Activated naive CD4-positive, alpha-beta T cell treated with anti-CD3 and anti-CD28 coated beads for 36 hours (primary cell): ENCODE results near the gene EIF4EBP3. TPM values are rescaled to one million over a fixed set of nuclear protein-coding genes. Genes with fewer than 3 reads are reported as not detected.
A peak's percentile ranks its signal among the peaks of the same experiment; 100 is the strongest.

Experiments
- CTCF ChIA-PET: fragments of 350-600 bp; sonication (Branson Sonifier 250); formaldehyde crosslinking; loops from one replicate; lab custom pipeline; 2021; ENCODE audit warnings: antibody characterized with exemption; lab: Charles Lee
- DNase-seq: peaks from one replicate; pipeline ENCODE4 v3.0.0-alpha.2; 2020
- H3K27ac Mint-ChIP-seq: one replicate; pipeline ENCODE4 v1.8.0; 2021; ENCODE audit warnings: mild to moderate bottlenecking, mixed read lengths
- H3K27me3 Mint-ChIP-seq: one replicate; pipeline ENCODE4 v1.8.0; 2021; ENCODE audit warnings: low read depth, mixed read lengths
- H3K36me3 Mint-ChIP-seq: one replicate; pipeline ENCODE4 v1.8.0; 2021; ENCODE audit warnings: low read depth, mixed read lengths
- H3K4me1 Mint-ChIP-seq: one replicate; pipeline ENCODE4 v1.8.0; 2021; ENCODE audit warnings: low read depth, mixed read lengths
- H3K4me3 Mint-ChIP-seq: one replicate; pipeline ENCODE4 v1.8.0; 2021; ENCODE audit warnings: mild to moderate bottlenecking, moderate library complexity, mixed read lengths
- H3K9me3 Mint-ChIP-seq: one replicate; pipeline ENCODE4 v1.8.0; 2021; ENCODE audit warnings: mixed read lengths
- intact Hi-C: fragments of 100-400 bp; cut with micrococcal nuclease; formaldehyde crosslinking; loops from one replicate; pipeline ENCODE4 v1.15.1; 2023
- total RNA-seq, 2 experiments: library from RNA; stranded (reverse); gene quantifications; one replicate each; pipeline ENCODE4 v1.2.3, GENCODE V29; 2021

The EIF4EBP3 gene
- 10 to 100 TPM; 27.2 to 28.5 TPM for total RNA-seq

- CTCF ChIA-PET, result interaction anchor here (0.6 to 3.2 kb wide), 16 partner anchors 9 to 193 kb away, joined by 3 to 18 read pairs (median 3); partner anchors contain the start of genes ANKHD1 and SRA1
- H3K4me1 Mint-ChIP-seq, result peaks cover 42% of the 10 kb centered on the region
- peak within 1 kb of the TSS; percentile 87 for H3K4me3 Mint-ChIP-seq
- H3K27me3 Mint-ChIP-seq, result no peaks in the 10 kb centered on the region
- peak within 1 kb of the TSS; percentile 94 for H3K27ac Mint-ChIP-seq
- DNase-seq, result peak; percentile 93
- no peaks in the 10 kb centered on the region for H3K9me3 Mint-ChIP-seq
- intact Hi-C loops, result loop anchor here (1.0 kb wide), 5 partner anchors 10 to 146 kb away; partner anchors contain the start of genes ANKHD1, APBB3, SLC35A4 and SRA1
- peaks cover 35% of the 10 kb centered on the region for H3K36me3 Mint-ChIP-seq
These were observed at the start of gene EIF4EBP3 for GRCh38 chr5:140547508-140548299. TSS of gene EIF4EBP3 (plus strand) at chr5:140547662. CDS start at chr5:140547738, 76 bp downstream.

- H3K9me3 Mint-ChIP-seq, result no peaks in the 10 kb centered on the region
These were observed 49.6 kb upstream of the EIF4EBP3 start for GRCh38 chr5:140497897-140498296.

DNA sequence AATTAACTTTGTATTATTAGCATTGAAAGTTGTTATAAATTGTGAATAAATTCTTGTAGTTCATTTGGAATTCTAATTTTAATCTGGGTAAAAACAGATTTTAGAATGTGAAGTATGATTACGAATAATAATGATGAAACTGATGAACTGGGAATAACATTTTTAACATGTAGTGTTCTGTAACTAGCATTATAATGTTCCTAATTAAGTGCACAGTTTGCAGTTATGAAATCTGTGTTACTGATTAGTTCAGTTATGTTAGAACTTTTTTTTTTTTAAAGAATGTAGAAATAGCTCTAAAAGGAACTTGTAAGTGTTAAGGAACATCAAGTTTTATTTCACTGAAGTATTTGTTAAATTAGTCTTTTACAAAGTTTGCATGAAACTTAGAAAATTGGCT is 48.9 kb upstream of the EIF4EBP3 start:
- Mint-ChIP-seq H3K36me3 (peaks cover 15% of the 10 kb centered on the region), H3K27ac (no peak overlapping the region), H3K4me3 (no peak overlapping the region), H3K9me3 (no peaks in the 10 kb centered on the region), H3K4me1 (peaks cover 12% of the 10 kb centered on the region), H3K27me3 (no peaks in the 10 kb centered on the region)
- DNase-seq, result no peak
- CTCF ChIA-PET, result interaction anchor here (0.6 to 1.4 kb wide), 2 partner anchors 126 to 231 kb away, joined by 3 to 4 read pairs; no protein-coding TSS in a partner anchor
- intact Hi-C loops, result no loop called here

More at GRCh38 chr5:140497897-140498296, 49.6 kb upstream of the EIF4EBP3 start:
- DNase-seq, result no peak
- peaks cover 12% of the 10 kb centered on the region for H3K4me1 Mint-ChIP-seq
- intact Hi-C loops, result no loop called here
- peak overlapping the region; percentile 24 for H3K27ac Mint-ChIP-seq
- CTCF ChIA-PET, result interaction anchor here (0.6 kb wide), 1 partner anchor 230 kb away, joined by 4 read pairs; no protein-coding TSS in a partner anchor
- no peak overlapping the region for H3K4me3 Mint-ChIP-seq
- peaks cover 18% of the 10 kb centered on the region for H3K36me3 Mint-ChIP-seq
- no peaks in the 10 kb centered on the region for H3K27me3 Mint-ChIP-seq

DNA sequence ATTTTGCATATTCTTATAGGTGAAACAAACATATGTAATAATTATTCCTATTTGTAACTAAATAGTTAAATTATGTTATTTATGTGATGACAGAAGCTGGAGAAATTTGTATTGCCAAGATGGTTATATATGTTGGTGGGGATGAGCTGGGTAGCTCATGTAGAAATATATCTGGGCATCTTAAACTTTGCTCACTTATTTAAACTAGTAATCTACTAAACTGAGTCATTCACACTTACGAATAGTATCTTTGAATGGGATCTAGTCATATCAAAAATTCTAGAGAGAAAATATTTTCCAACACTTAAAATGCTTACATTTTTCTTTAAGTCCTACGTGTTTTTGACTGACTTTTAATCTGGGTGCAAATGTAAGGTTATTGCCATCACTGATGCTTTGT is 44.6 kb upstream of the EIF4EBP3 start:
- H3K4me3 Mint-ChIP-seq, result no peak overlapping the region

GRCh38 chr5:140509898-140510297 is 37.6 kb upstream of the EIF4EBP3 start:
- intact Hi-C loops, result no loop called here
- CTCF ChIA-PET, result no interaction called here
- H3K36me3 Mint-ChIP-seq, result peaks cover 17% of the 10 kb centered on the region

More for the DNA sequence above, 44.6 kb upstream of the EIF4EBP3 start:
- CTCF ChIA-PET, result interaction anchor here (0.9 kb wide), 1 partner anchor 267 kb away, joined by 5 read pairs; no protein-coding TSS in a partner anchor
- Mint-ChIP-seq H3K27me3 (no peaks in the 10 kb centered on the region), H3K4me1 (peaks cover 4% of the 10 kb centered on the region), H3K9me3 (no peaks in the 10 kb centered on the region), H3K36me3 (peaks cover 5% of the 10 kb centered on the region), H3K27ac (no peak overlapping the region)
- no peak for DNase-seq
- intact Hi-C loops, result no loop called here

GRCh38 chr5:140513124-140513523 is 34.3 kb upstream of the EIF4EBP3 start:
- H3K36me3 Mint-ChIP-seq, result peaks cover 23% of the 10 kb centered on the region
- no peaks in the 10 kb centered on the region for H3K9me3 Mint-ChIP-seq
- DNase-seq, result no peak
- CTCF ChIA-PET, result no interaction called here
- no peaks in the 10 kb centered on the region for H3K4me1 Mint-ChIP-seq
- no peak overlapping the region for H3K27ac Mint-ChIP-seq
- H3K4me3 Mint-ChIP-seq, result no peak overlapping the region
- intact Hi-C loops, result no loop called here
- H3K27me3 Mint-ChIP-seq, result no peaks in the 10 kb centered on the region

More at GRCh38 chr5:140509898-140510297, 37.6 kb upstream of the EIF4EBP3 start:
- H3K4me3 Mint-ChIP-seq, result no peak overlapping the region
- no peak overlapping the region for H3K27ac Mint-ChIP-seq
- H3K9me3 Mint-ChIP-seq, result no peaks in the 10 kb centered on the region
- no peaks in the 10 kb centered on the region for H3K27me3 Mint-ChIP-seq
- no peaks in the 10 kb centered on the region for H3K4me1 Mint-ChIP-seq
- DNase-seq, result no peak

DNA sequence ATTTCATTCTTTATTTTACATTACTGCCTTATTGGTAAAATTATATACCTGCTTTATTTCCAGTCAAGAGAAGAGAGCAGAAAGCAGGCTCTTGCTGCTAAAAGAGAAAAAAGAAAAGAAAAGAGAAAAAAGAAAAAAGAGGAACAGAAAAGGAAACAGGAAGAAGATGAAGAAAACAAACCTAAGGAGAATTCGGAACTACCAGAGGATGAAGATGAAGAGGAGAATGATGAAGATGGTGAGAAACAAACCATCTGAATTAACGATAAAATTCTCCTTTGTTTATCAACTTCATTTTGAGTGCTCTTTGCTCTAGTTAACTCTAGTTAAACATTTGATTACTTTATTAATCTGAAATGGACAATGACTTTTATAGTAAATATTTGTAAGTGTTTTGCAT is 23.5 kb upstream of the EIF4EBP3 start:
- Mint-ChIP-seq H3K36me3 (peaks cover 23% of the 10 kb centered on the region), H3K4me1 (no peaks in the 10 kb centered on the region), H3K27me3 (no peaks in the 10 kb centered on the region), H3K27ac (no peak overlapping the region), H3K9me3 (no peaks in the 10 kb centered on the region), H3K4me3 (no peak overlapping the region)
- no peak for DNase-seq
- intact Hi-C loops, result no loop called here
- CTCF ChIA-PET, result no interaction called here

- peaks cover 1% of the 10 kb centered on the region for H3K4me1 Mint-ChIP-seq
- intact Hi-C loops, result no loop called here
- no peaks in the 10 kb centered on the region for H3K27me3 Mint-ChIP-seq
- H3K4me3 Mint-ChIP-seq, result no peak overlapping the region
- H3K9me3 Mint-ChIP-seq, result no peaks in the 10 kb centered on the region
- CTCF ChIA-PET, result interaction anchor here (0.8 to 1.3 kb wide), 4 partner anchors 11 to 204 kb away, joined by 3 to 6 read pairs (median 3); no protein-coding TSS in a partner anchor
- no peak overlapping the region for H3K27ac Mint-ChIP-seq
- DNase-seq, result no peak
- H3K36me3 Mint-ChIP-seq, result peaks cover 24% of the 10 kb centered on the region
These were observed 7.2 kb upstream of the EIF4EBP3 start for GRCh38 chr5:140540227-140540626.

DNA sequence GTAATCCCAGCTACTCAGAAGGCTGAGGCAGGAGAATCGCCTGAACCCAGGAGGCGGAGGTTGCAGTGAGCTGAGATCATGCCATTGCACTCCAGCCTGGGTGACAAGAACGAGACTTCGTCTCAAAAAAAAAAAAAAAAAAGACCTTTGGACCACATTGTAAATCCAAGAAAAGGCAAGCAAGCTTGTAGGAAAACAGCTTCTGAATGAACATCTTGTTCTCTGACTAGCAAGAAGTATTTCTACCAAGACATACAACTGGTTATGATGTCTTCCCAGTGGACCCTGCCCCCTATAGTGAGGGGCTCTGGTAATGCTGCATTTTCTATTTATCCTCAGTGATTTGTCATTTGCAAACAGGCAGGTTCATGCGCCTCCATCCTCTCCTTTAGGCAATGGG is 4.5 kb upstream of the EIF4EBP3 start:
- Mint-ChIP-seq H3K27ac (no peak overlapping the region), H3K27me3 (no peaks in the 10 kb centered on the region), H3K4me3 (no peak overlapping the region), H3K4me1 (peaks cover 2% of the 10 kb centered on the region), H3K9me3 (no peaks in the 10 kb centered on the region), H3K36me3 (peaks cover 21% of the 10 kb centered on the region)
- DNase-seq, result no peak
- intact Hi-C loops, result no loop called here
- CTCF ChIA-PET, result no interaction called here

DNA sequence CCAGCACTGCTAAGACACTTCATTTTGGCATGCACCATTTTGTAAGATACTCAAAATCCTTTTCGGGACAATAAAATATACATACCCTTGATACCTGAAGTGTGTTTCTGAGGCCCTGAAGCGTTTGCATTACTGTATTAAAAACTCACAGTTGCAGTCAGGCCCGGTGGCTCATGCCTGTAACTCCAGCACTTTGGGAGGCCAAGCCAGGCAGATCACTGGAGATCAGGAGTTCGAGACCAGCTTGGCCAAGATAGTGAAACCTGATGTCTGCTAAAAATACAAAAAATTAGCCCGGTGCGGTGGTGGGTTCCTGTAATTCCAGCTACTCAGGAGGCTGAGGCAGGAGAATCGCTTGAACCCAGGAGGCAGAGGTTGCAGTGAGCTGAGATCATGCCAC is 2.5 kb upstream of the EIF4EBP3 start:
- Mint-ChIP-seq H3K9me3 (no peaks in the 10 kb centered on the region), H3K36me3 (peaks cover 32% of the 10 kb centered on the region), H3K27ac (peak overlapping the region; percentile 6), H3K4me3 (no peak overlapping the region), H3K27me3 (no peaks in the 10 kb centered on the region), H3K4me1 (peaks cover 20% of the 10 kb centered on the region)
- CTCF ChIA-PET, result no interaction called here
- intact Hi-C loops, result no loop called here
- DNase-seq, result no peak

GRCh38 chr5:140545606-140546005 is 1.9 kb upstream of the EIF4EBP3 start:
- Mint-ChIP-seq H3K4me3 (no peak overlapping the region), H3K4me1 (peaks cover 25% of the 10 kb centered on the region), H3K9me3 (no peaks in the 10 kb centered on the region), H3K27ac (no peak overlapping the region), H3K27me3 (no peaks in the 10 kb centered on the region), H3K36me3 (peaks cover 35% of the 10 kb centered on the region)
- CTCF ChIA-PET, result interaction anchor here (0.7 kb wide), 1 partner anchor 15 kb away, joined by 3 read pairs; no protein-coding TSS in a partner anchor
- no peak for DNase-seq
- intact Hi-C loops, result no loop called here

DNA sequence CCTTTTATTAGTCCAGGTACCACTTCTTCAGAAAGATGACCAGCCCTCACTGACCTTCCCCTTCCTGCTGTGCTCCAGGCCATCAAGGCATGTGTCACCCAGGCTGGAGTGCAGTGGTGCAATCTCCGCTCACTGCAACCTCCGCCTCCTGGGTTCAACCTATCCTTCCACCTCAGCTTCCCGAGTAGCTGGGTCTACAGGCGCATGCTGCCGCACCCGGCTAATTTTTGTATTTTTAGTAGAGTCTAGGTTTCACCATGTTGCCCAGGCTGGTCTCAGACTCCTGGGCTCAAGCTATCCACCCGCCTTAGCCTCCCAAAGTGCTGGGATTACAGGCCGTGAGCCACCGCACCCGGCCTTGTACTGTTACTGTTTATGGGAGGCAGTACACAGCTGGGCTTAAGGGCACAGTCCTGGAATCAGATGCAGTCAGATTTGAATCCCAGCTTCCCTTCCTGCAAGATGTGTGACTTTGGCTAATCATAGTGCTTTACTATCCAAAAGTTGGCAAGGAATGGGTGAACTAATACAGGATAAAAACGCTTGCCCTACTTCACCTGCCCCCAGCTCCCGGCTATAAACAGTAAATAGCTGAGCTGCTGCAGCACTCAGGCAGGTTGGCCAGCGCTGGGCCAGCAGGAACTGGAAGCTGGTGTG is 483 bp upstream of the EIF4EBP3 start:
- Mint-ChIP-seq H3K4me1 (peaks cover 38% of the 10 kb centered on the region), H3K36me3 (peaks cover 35% of the 10 kb centered on the region), H3K27ac (peak overlapping the region; percentile 94), H3K4me3 (peak overlapping the region; percentile 87), H3K9me3 (no peaks in the 10 kb centered on the region), H3K27me3 (no peaks in the 10 kb centered on the region)
- no peak for DNase-seq
- intact Hi-C loops, result loop anchor here (1.0 kb wide), 5 partner anchors 10 to 146 kb away; partner anchors contain the start of genes ANKHD1, APBB3, SLC35A4 and SRA1
- CTCF ChIA-PET, result interaction anchor here (0.8 to 3.2 kb wide), 9 partner anchors 8 to 92 kb away, joined by 3 to 18 read pairs (median 4); partner anchors contain the start of gene SRA1
